ENCODE measurements around the gene CNDP2.

DNA sequence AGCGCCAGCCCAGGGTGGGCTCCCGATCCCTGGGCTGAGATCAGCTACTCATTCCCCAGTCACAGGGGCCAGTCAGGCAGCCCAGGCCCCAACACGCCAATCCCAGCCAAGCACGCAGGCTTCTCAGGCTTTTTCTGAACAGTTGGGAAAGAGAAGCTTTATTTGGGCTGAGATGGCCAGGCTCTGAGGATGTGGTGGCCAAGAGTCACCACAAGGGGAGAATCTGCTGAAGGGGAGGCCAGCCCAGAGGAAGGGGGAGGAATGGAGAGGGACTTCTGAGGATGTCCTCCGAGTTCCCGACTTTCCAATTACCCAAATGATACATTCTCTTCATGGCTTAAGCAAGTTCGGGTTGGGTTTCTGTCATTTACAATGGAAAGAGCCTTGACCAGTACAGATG lies 36.3 kb upstream of the CNDP2 start:
- TF ChIP-seq, protein P1, sequence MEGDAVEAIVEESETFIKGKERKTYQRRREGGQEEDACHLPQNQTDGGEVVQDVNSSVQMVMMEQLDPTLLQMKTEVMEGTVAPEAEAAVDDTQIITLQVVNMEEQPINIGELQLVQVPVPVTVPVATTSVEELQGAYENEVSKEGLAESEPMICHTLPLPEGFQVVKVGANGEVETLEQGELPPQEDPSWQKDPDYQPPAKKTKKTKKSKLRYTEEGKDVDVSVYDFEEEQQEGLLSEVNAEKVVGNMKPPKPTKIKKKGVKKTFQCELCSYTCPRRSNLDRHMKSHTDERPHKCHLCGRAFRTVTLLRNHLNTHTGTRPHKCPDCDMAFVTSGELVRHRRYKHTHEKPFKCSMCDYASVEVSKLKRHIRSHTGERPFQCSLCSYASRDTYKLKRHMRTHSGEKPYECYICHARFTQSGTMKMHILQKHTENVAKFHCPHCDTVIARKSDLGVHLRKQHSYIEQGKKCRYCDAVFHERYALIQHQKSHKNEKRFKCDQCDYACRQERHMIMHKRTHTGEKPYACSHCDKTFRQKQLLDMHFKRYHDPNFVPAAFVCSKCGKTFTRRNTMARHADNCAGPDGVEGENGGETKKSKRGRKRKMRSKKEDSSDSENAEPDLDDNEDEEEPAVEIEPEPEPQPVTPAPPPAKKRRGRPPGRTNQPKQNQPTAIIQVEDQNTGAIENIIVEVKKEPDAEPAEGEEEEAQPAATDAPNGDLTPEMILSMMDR (conservative IDR thresholded peaks at IDR 0.05): no peak; the same call in 1 of the 2 replicates
- TF ChIP-seq ZFX (IDR thresholded peaks at IDR 0.05): no peak

All from C4-2B (cell line).